IPS-15b (cell line): ENCODE measurements around the gene PPP4R4.
"Not testable (repeated sequence)": the region's sequence is repeated elsewhere in the genome, so short reads cannot be mapped to it uniquely, and the experiment has no call there.

Experiments
- H3K27me3 ChIP-seq: one replicate; pipeline ENCODE4 v1.6.1; 2013; ENCODE audit warnings: low read length; ENCODE audit not compliant: control insufficient read depth, insufficient read depth
- H3K36me3 ChIP-seq: one replicate; pipeline ENCODE4 v1.6.1; 2013; ENCODE audit warnings: low read length; ENCODE audit not compliant: control insufficient read depth, insufficient read depth
- H3K4me1 ChIP-seq: one replicate; pipeline ENCODE4 v1.6.1; 2013; ENCODE audit warnings: mild to moderate bottlenecking, low read length; ENCODE audit not compliant: control insufficient read depth, insufficient read depth
- H3K4me3 ChIP-seq: one replicate; pipeline ENCODE4 v1.5.1; 2013; ENCODE audit warnings: low read depth, low read length
- H3K9ac ChIP-seq: one replicate; pipeline ENCODE4 v1.6.1; 2013; ENCODE audit warnings: low read depth, mild to moderate bottlenecking, low read length
- H3K9me3 ChIP-seq: one replicate; pipeline ENCODE4 v1.6.1; 2013; ENCODE audit warnings: mild to moderate bottlenecking, low read length; ENCODE audit not compliant: control insufficient read depth, insufficient read depth

Gene PPP4R4

DNA sequence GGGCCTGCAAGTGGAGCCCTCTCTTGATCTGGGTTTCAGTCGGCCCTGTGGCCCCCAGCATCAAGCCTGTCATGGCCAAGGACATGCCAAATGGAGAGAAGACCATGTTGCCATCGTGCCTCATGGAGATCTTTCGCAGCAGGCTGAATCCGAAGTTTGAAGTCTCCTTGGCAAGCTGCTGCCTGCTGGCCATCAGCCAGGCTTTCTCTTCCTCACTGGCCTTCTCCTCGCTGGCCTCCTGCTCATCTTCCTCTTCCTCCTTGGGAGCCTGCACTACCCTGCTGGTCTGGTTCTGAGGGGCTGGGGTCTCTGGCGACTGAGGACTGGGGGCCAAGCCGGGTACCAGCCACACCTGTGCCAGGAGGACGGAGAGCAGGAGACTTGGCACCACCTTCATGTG is 116.1 kb downstream of the PPP4R4 start:
- no peaks in the 10 kb centered on the region for H3K9me3 ChIP-seq
- no peak overlapping the region for H3K9ac ChIP-seq
- H3K4me1 ChIP-seq, result no peaks in the 10 kb centered on the region
- no peaks in the 10 kb centered on the region for H3K36me3 ChIP-seq
- no peaks in the 10 kb centered on the region for H3K27me3 ChIP-seq
- H3K4me3 ChIP-seq, result no peak overlapping the region

DNA sequence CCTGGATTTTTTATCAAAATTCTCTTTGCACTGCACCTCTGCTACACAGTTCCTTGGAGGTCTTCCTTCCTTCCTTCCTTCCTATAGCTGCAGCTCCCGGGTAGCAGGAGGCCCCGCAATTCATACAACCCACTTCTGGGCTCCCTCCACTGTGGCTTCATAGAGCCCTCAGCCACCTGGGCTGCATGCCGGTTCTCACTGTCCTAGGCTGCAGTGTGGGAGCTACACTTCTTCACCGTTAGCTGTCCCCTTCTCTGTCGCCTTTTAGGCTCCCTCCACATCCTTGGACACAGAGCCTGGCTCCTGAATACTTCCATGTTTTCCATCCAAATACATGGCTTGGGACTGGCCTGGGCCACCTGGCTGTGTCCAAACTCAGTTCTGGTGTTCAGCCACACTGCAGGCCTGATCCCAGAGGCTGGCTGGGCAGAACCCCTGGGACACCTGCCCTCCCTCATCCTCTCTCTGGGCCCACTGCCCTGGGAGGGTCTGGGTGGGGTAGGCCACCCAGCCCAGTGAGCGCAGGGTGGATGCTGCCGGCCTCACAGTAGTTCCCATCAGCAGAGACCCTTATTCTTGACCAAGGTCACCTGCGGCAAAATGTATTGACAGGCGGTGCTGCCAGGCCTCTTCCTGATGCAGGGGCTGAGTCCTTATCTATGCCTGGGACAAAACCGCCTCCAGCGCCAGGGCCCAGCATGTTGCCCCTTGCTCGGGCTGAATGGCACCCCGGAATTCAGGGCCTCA is 117.2 kb downstream of the PPP4R4 start:
- Histone ChIP-seq H3K4me1 (no peaks in the 10 kb centered on the region), H3K9me3 (no peaks in the 10 kb centered on the region), H3K9ac (no peak overlapping the region), H3K27me3 (no peaks in the 10 kb centered on the region), H3K4me3 (no peak overlapping the region), H3K36me3 (no peaks in the 10 kb centered on the region)

DNA sequence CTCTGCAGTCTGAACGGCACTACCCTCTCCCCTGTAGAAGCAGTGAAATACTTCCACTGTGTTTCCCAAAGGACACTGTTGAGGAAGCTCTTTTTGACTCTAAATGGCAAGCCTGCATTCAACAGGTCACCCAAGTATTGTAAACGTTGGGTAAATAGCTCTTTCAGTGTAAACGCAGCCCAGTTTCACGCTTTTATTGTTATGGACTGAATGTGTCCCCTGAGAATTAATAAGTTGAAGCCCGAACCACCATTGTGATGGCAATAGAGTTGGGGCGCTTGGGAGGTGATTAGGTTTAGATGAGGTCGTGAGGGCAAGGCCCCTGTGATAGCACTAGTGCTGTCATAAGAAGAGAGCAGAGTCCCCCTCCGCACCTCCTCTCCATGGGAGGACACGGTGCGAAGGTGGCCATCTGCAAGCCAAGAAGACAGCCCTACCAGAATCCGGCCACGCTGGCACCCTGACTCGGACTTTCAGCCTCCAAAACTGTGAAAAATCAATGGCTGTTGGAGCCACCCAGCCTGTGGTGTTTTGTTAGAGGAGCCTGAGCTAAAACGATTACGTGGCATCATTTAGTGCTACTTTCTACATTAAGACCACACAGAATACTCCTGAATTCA is 117.9 kb downstream of the PPP4R4 start:
- no peaks in the 10 kb centered on the region for H3K36me3 ChIP-seq
- no peaks in the 10 kb centered on the region for H3K27me3 ChIP-seq
- H3K9ac ChIP-seq, result no peak overlapping the region
- no peak overlapping the region for H3K4me3 ChIP-seq
- H3K4me1 ChIP-seq, result no peaks in the 10 kb centered on the region
- H3K9me3 ChIP-seq, result no peaks in the 10 kb centered on the region

DNA sequence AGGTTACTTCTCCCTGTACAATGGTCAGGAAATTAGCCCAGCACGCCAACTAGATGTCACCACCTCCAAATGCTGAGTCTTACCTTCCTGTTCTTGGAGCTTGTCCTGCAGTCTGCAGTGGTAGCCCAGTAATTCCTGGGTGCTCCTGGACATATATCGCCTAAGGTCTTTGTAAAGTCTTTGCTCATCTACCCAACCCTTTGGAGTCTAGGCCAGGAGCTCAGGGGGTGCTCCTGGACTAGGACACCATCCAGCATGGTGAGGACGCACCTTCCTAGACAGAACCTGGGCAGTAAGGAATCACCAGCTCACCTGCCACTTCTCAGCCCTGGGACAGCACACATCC is 118.4 kb downstream of the PPP4R4 start:
- H3K36me3 ChIP-seq, result no peaks in the 10 kb centered on the region
- H3K27me3 ChIP-seq, result no peaks in the 10 kb centered on the region
- no peak overlapping the region for H3K9ac ChIP-seq
- no peaks in the 10 kb centered on the region for H3K4me1 ChIP-seq
- no peak overlapping the region for H3K4me3 ChIP-seq
- H3K9me3 ChIP-seq, result no peaks in the 10 kb centered on the region

DNA sequence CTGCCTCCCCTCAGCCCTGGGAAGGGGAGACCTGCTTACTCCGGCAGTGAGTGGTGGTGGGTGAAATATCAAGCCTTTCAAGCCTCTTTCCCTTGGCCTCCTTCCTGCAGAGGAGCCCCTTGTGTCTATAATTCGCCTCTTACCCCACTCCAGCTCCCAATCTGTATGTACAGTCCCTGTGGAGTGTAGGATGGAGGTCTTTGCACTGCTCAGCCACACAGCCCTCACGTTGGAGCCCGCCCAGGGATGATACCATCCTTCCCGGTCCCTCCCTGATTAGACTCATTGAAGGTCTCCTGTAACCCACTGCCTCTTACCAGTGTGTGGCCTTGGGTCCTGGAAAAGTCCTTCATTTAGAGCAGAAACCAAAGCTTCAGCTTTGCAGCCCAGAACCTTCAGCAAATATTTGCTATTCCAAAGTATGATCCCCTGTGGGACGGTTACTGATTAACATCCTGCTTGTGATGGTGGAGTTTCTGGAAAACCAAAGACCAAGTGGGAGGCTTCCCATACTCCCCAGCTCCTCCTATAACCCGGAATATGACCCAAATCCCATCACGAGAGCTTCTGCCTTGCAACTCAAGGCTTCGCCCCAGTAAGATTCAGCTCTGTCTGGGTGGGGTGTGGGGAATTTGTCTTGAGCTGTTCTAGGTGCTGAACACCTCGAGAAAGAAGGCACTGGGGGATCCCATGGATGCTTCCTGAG is 118.9 kb downstream of the PPP4R4 start, which contains the start of gene SERPINA10:
TSS of gene SERPINA10 (minus strand) at position 397 of the 706 bp plus-strand sequence. CDS start 2,675 bp downstream, outside the sequence.
- no peak within 1 kb of the TSS for H3K4me3 ChIP-seq
- H3K36me3 ChIP-seq, result no peaks in the 10 kb centered on the region
- H3K27me3 ChIP-seq, result no peaks in the 10 kb centered on the region
- H3K4me1 ChIP-seq, result no peaks in the 10 kb centered on the region
- no peak within 1 kb of the TSS for H3K9ac ChIP-seq
- H3K9me3 ChIP-seq, result no peaks in the 10 kb centered on the region

DNA sequence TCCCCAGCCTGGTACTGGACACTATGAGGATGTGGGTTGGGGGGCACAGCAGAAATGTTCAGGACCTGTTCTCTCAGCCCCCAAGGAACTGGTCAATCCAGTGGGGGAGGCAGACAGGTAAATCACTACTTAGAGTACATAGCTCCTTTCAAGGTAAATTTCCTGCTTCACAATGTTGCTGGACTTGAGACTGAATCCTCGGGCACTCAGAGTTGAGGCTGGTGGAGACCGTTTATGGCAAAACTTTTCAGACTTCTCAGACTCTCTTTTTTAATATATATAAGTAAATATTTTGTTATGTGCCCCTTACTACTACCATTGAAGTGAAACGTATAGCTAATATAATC is 119.4 kb downstream of the PPP4R4 start:
- Histone ChIP-seq H3K9me3 (no peaks in the 10 kb centered on the region), H3K36me3 (no peaks in the 10 kb centered on the region), H3K4me1 (no peaks in the 10 kb centered on the region), H3K27me3 (no peaks in the 10 kb centered on the region), H3K4me3 (no peak overlapping the region), H3K9ac (no peak overlapping the region)

DNA sequence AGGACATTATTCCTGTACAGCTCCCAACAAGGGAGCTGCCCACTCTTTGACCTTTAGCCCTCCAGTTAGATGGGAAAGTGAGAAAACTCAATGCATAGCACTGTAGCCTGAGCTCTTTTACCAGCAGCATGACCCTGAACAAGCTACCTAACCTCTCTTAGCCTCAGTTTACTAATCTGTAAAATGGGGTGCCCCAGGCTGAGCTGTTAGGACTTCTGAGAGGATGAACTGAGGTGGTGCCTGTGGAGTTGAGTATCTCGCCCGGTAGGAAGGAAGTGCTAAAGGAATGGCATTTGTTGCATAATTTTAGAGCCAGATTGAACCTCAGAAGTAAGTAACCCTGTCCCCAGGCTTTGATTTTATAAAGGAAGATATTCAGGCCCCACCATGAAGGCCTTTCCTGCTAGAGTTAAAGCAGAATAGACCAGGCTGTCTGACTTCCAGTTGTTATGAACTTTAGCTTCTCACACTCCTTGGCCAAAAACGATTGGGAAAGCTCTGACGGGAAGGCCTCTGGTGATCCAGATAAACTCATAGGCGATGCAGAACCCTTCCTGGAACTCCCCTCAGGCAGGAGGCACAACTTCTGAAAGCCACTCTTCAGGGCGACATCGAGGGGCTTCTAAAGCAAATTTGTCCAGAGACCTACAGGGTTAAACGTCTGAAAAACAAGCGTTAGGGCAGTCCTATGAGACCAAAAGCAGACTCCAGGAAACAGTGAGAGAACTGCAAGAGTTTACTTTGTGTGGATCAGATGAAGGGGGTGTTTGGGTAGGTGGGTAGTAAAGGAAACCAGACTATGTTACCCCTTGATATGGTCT is 121.4 kb downstream of the PPP4R4 start:
- Histone ChIP-seq H3K4me1 (no peaks in the 10 kb centered on the region), H3K36me3 (no peaks in the 10 kb centered on the region), H3K4me3 (no peak overlapping the region), H3K27me3 (no peaks in the 10 kb centered on the region), H3K9me3 (no peaks in the 10 kb centered on the region), H3K9ac (no peak overlapping the region)

DNA sequence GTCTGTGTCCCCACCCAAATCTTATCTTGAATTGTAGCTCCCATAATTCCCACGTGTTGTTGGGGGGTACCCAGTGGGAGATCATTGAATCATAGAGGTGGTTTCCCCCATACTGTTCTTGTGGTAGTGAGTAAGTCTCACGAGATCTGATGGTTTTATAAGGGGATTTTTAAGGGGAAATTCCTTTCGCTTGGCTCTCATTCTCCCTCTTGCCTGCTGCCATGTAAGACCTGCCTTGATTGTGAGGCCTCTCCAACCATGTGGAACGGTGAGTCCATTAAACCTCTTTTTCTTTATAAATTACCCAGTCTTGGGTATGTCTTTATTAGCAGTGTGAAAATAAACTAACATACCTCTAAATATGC is 122.0 kb downstream of the PPP4R4 start:
- not testable (repeated sequence) for H3K36me3 ChIP-seq, H3K9me3 ChIP-seq, H3K27me3 ChIP-seq, H3K9ac ChIP-seq, H3K4me1 ChIP-seq, H3K4me3 ChIP-seq

DNA sequence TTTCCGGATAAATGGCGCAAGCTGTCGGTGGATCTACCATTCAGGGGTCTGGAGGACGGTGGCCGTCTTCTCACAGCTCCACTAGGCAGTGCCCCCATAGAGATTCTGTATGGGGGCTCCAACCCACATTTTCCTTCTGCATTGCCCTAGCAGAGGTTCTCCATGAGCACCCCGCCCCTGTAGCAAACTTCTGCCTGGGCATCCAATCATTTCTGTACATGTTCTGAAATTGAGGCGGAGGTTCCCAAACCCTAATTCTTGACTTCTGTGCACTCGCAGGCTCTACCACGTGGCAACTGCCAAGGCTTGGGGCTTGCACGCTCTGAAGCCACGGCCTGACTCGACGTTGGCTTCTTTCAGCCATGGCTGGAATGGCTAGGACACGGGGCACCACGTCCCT is 124.0 kb downstream of the PPP4R4 start:
- no peaks in the 10 kb centered on the region for H3K36me3 ChIP-seq
- no peak overlapping the region for H3K4me3 ChIP-seq
- H3K27me3 ChIP-seq, result no peaks in the 10 kb centered on the region
- no peak overlapping the region for H3K9ac ChIP-seq
- H3K4me1 ChIP-seq, result no peaks in the 10 kb centered on the region
- no peaks in the 10 kb centered on the region for H3K9me3 ChIP-seq

DNA sequence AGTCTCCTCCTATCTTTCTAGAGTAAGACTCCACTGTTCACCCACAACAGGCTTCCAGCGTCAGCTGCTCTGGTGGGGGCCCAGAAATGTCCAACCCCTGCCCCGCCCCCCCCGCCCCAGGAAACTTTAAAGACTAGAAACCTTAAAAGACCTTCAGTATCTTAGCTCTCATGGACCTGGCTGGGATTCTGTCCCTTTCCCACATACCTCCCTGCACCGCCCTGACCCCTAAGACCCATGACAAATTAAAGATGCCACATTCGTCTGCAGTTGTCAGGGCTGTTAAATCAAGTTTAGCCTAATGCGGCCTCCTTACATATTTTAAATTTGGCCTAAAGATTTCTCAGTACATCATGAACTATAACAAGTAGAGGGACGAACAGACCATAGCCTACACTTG is 129.0 kb downstream of the PPP4R4 start:
- Histone ChIP-seq H3K4me1 (no peaks in the 10 kb centered on the region), H3K9me3 (no peaks in the 10 kb centered on the region), H3K4me3 (no peak overlapping the region), H3K9ac (no peak overlapping the region), H3K36me3 (no peaks in the 10 kb centered on the region), H3K27me3 (no peaks in the 10 kb centered on the region)

DNA sequence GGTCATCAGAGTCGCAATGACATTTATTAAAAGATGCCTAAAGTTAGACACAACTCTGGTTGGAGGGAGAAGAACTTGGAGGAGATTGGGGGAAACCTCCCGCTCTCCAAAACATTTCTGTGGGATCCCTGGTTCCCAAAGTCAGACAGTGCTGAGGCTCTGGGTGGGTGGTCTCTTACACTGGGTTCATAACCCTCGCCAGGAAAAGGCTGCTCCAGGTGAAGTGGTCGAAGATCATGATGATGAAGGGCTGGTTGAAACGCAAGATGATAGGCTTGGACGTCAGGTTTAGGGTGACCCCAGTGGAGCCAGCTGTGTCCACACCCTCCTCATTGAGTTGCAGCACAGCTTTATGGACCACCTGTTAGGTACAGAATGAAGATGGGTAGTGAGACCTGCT is 130.1 kb downstream of the PPP4R4 start:
- Histone ChIP-seq H3K4me1 (no peaks in the 10 kb centered on the region), H3K36me3 (no peaks in the 10 kb centered on the region), H3K4me3 (no peak overlapping the region), H3K27me3 (no peaks in the 10 kb centered on the region), H3K9me3 (no peaks in the 10 kb centered on the region), H3K9ac (no peak overlapping the region)
